ENCODE measurements around the gene FARS2. TPM values are rescaled to one million over a fixed set of nuclear protein-coding genes. Genes with fewer than 3 reads are reported as not detected.
A peak's percentile ranks its signal among the peaks of the same experiment; 100 is the strongest.

FARS2 gene
- polyA plus RNA-seq, 1 donor (not counting 4 experiments of a cell fraction or from before 2014, with no cell fraction given): 21.3 TPM

- no peak for FAIRE-seq
Observed at GRCh38 chr6:5644523-5645185, 383.3 kb downstream of the FARS2 start.

GRCh38 chr6:5645328-5646290, 384.3 kb downstream of the FARS2 start:
- no peak for FAIRE-seq
- H3K4me2 ChIP-seq (ENCODE audit: control insufficient read depth, extremely low read depth, insufficient read depth, low read depth, low read length): no peak overlapping the region
- H3K36me3 ChIP-seq (ENCODE audit: control insufficient read depth in 2 of 2, extremely low read depth in 1 of 2, insufficient read depth in 2 of 2, low read length in 2 of 2): no peaks in the 10 kb centered on the region
- TF ChIP-seq CTCF (optimal IDR thresholded peaks at IDR 0.05 in 1 of 3, IDR thresholded peaks at IDR 0.05 in 1 of 3, conservative IDR thresholded peaks at IDR 0.05 in 1 of 3; ENCODE audit: extremely low read depth in 1 of 3, insufficient read depth in 2 of 3, low read length in 3 of 3): no peak
- no peak for TF ChIP-seq EZH2 (IDR thresholded peaks at IDR 0.05; ENCODE audit: low read length)
- H3K9me1 ChIP-seq (ENCODE audit: control insufficient read depth, extremely low read depth, insufficient read depth, low read length): no peaks in the 10 kb centered on the region
- H3K9me3 ChIP-seq (ENCODE audit: control insufficient read depth, low read depth, low read length): peaks cover 3% of the 10 kb centered on the region
- H3K27me3 ChIP-seq (ENCODE audit: control insufficient read depth, extremely low read depth, insufficient read depth, low read length): no peaks in the 10 kb centered on the region
- H3K27ac ChIP-seq (ENCODE audit: control insufficient read depth, insufficient read depth, low read length): no peak overlapping the region
- no peak overlapping the region for H3K9ac ChIP-seq (ENCODE audit: control insufficient read depth, extremely low read depth, insufficient read depth, low read length)
- no peak overlapping the region for H3K4me3 ChIP-seq (ENCODE audit: control insufficient read depth in 2 of 3, extremely low read depth in 1 of 3, insufficient read depth in 2 of 3, low read depth in 1 of 3, low read length in 3 of 3)
- no peak for DNase-seq (ENCODE audit: low read depth, low spot score)
- no peak overlapping the region for H2AFZ ChIP-seq (ENCODE audit: control insufficient read depth, low read length)
- no peaks in the 10 kb centered on the region for H3K79me2 ChIP-seq (ENCODE audit: control insufficient read depth, insufficient read depth, low read length)
- peaks cover 4% of the 10 kb centered on the region for H3K4me1 ChIP-seq (ENCODE audit: control insufficient read depth, extremely low read depth, insufficient read depth, low read length)
- dilution Hi-C loops (cut with MboI; ENCODE audit: extremely low pct_ligation_motif_present, low sequenced_read_pairs): no loop called here
- no peaks in the 10 kb centered on the region for H4K20me1 ChIP-seq (ENCODE audit: control insufficient read depth, extremely low read depth, insufficient read depth, low read length)

More at GRCh38 chr6:5644523-5645185, 383.3 kb downstream of the FARS2 start:
- Histone ChIP-seq H3K9me3 (ENCODE audit: control insufficient read depth, low read depth, low read length) (peaks cover 5% of the 10 kb centered on the region), H3K27ac (ENCODE audit: control insufficient read depth, insufficient read depth, low read length) (no peak overlapping the region), H3K9ac (ENCODE audit: control insufficient read depth, extremely low read depth, insufficient read depth, low read length) (no peak overlapping the region), H3K27me3 (ENCODE audit: control insufficient read depth, extremely low read depth, insufficient read depth, low read length) (no peaks in the 10 kb centered on the region), H3K36me3 (ENCODE audit: control insufficient read depth in 2 of 2, extremely low read depth in 1 of 2, insufficient read depth in 2 of 2, low read length in 2 of 2) (no peaks in the 10 kb centered on the region), H3K4me3 (ENCODE audit: control insufficient read depth in 2 of 3, extremely low read depth in 1 of 3, insufficient read depth in 2 of 3, low read depth in 1 of 3, low read length in 3 of 3) (no peak overlapping the region), H3K79me2 (ENCODE audit: control insufficient read depth, insufficient read depth, low read length) (no peaks in the 10 kb centered on the region), H3K4me1 (ENCODE audit: control insufficient read depth, extremely low read depth, insufficient read depth, low read length) (peaks cover 4% of the 10 kb centered on the region), H4K20me1 (ENCODE audit: control insufficient read depth, extremely low read depth, insufficient read depth, low read length) (no peaks in the 10 kb centered on the region), H2AFZ (ENCODE audit: control insufficient read depth, low read length) (no peak overlapping the region), H3K4me2 (ENCODE audit: control insufficient read depth, extremely low read depth, insufficient read depth, low read depth, low read length) (no peak overlapping the region), H3K9me1 (ENCODE audit: control insufficient read depth, extremely low read depth, insufficient read depth, low read length) (no peaks in the 10 kb centered on the region)
- TF ChIP-seq EZH2 (IDR thresholded peaks at IDR 0.05; ENCODE audit: low read length) (no peak), CTCF (optimal IDR thresholded peaks at IDR 0.05 in 1 of 3, IDR thresholded peaks at IDR 0.05 in 1 of 3, conservative IDR thresholded peaks at IDR 0.05 in 1 of 3; ENCODE audit: extremely low read depth in 1 of 3, insufficient read depth in 2 of 3, low read length in 3 of 3) (no peak)
- peak; percentile 2 for DNase-seq (ENCODE audit: low read depth, low spot score)
- dilution Hi-C loops (cut with MboI; ENCODE audit: extremely low pct_ligation_motif_present, low sequenced_read_pairs): no loop called here
